A549 treated with RU486 at 1 μM for 4 hours (cell line): Measurements from ENCODE around the gene DCAF7. TPM values are rescaled to one million over a fixed set of nuclear protein-coding genes. Genes with fewer than 3 reads are reported as not detected.

ENCODE experiments used
- total RNA-seq: library from RNA; stranded (reverse); fragments of 200-300 nt; extraction: Qiagen RNA extraction; gene quantifications from 5 replicates; pipeline ENCODE4 v1.2.3, GENCODE V29; 2022; ENCODE audit warnings: low read depth

The DCAF7 gene
- total RNA-seq, result 44.9 to 64.7 TPM (median 61.8 TPM) in 5 replicates

GRCh38 chr17:63549946-63550816 lies at the start of gene DCAF7:
Gene DCAF7 (plus strand): TSS chr17:63550477. CDS start chr17:63550678, 201 bp downstream.

GRCh38 chr17:63523253-63523855 lies 26.9 kb upstream of the DCAF7 start, which contains the start of gene KCNH6:
Gene KCNH6 (plus strand): TSS chr17:63523358. CDS start chr17:63523414, 56 bp downstream.

GRCh38 chr17:63600569-63601438 lies 50.5 kb downstream of the DCAF7 start, which contains the start of gene TACO1:
Gene TACO1 (plus strand): TSS chr17:63600895. CDS start chr17:63601084, 189 bp downstream.

GRCh38 chr17:63621684-63622573 lies 71.7 kb downstream of the DCAF7 start, which contains the start of gene MAP3K3:
Gene MAP3K3 (plus strand): TSS chr17:63622417. CDS start chr17:63622760, 343 bp downstream.

Other genes starting within 250 kb of the DCAF7 start
- 22.8 to 31.6 TPM (median 30.3 TPM) in 5 replicates for gene CYB561, start 104.2 kb upstream of the DCAF7 start, total RNA-seq
- 0.37 to 0.92 TPM (median 0.59 TPM) in 5 replicates for gene ACE, start 73.4 kb upstream of the DCAF7 start, total RNA-seq
- gene KCNH6, start 27.1 kb upstream of the DCAF7 start, total RNA-seq, result 0.02 TPM in 1 of 5 replicates, not detected in the others
- 51.4 to 57.2 TPM (median 54.1 TPM) in 5 replicates for gene TACO1, start 50.4 kb downstream of the DCAF7 start, total RNA-seq
- gene MAP3K3, start 71.9 kb downstream of the DCAF7 start, total RNA-seq, result 13.7 to 16.9 TPM (median 16.3 TPM) in 5 replicates
- 7.7 to 14.3 TPM (median 12.3 TPM) in 5 replicates for gene LIMD2, start 149.6 kb downstream of the DCAF7 start, total RNA-seq
- gene STRADA, start 191.3 kb downstream of the DCAF7 start, total RNA-seq, result 24.8 to 27.6 TPM (median 26.0 TPM) in 5 replicates
- gene CCDC47, start 223.1 kb downstream of the DCAF7 start, total RNA-seq, result 98.7 to 147 TPM (median 101 TPM) in 5 replicates
- gene DDX42, start 223.7 kb downstream of the DCAF7 start, total RNA-seq, result 86.9 to 109 TPM (median 96.3 TPM) in 5 replicates